Endothelial cell of umbilical vein (primary cell): ENCODE data around the gene TREH. TPM values are rescaled to one million over a fixed set of nuclear protein-coding genes. Genes with fewer than 3 reads are reported as not detected.

ENCODE experiments used
- BruUV-seq: library from RNA; stranded (reverse); fragments of 400-500 nt; replicated peaks from 2 replicates; lab custom pipeline; 2021; lab: Mats Ljungman, UMichigan
- CTCF ChIA-PET: fragments of 300-600, 350-600 bp; sonication (Branson Sonifier 250); formaldehyde crosslinking; loops from one replicate; lab custom pipeline; 2021; ENCODE audit warnings: antibody characterized with exemption, inconsistent platforms; lab: Charles Lee
- POLR2A ChIA-PET: fragments of 300-600, 350-600 bp; sonication (Branson Sonifier 250); formaldehyde crosslinking; loops from one replicate; lab custom pipeline; 2021; ENCODE audit warnings: antibody characterized with exemption, inconsistent platforms; lab: Charles Lee
- DNase-seq: peaks from one replicate; pipeline ENCODE4 v3.0.0-alpha.2; 2011; ENCODE audit warnings: low read depth, low spot score
- FAIRE-seq: peaks from 2 replicates; lab custom pipeline; 2011; peaks lifted over from hg19 to GRCh38; lab: Jason Lieb, UNC
- H2AFZ ChIP-seq: 2 replicates; pipeline ENCODE4 v1.6.0; 2012; ENCODE audit warnings: low read depth, low read length, control low read depth, inconsistent platforms
- H3K27ac ChIP-seq: 2 replicates; pipeline ENCODE4 v1.5.1; 2011; ENCODE audit warnings: low read depth, mild to moderate bottlenecking, control low read depth, low read length, moderate library complexity; ENCODE audit not compliant: insufficient read depth
- H3K27me3 ChIP-seq, 2 experiments: 2 replicates each; pipeline versions ENCODE4 v1.6.0 to v1.6.1; 2011; ENCODE audit warnings: low read length in 2 of 2, mixed read lengths in 1 of 2; ENCODE audit not compliant: control insufficient read depth in 2 of 2, insufficient read depth in 2 of 2
- H3K36me3 ChIP-seq, 2 experiments: 2 replicates in 1 of 2; 3 replicates in 1 of 2; pipeline ENCODE4 v1.5.1; 2011; ENCODE audit warnings: low read length in 2 of 2, mild to moderate bottlenecking in 1 of 2, moderate library complexity in 1 of 2; ENCODE audit not compliant: control insufficient read depth in 2 of 2, insufficient read depth in 2 of 2; ENCODE audit errors: extremely low read depth in 1 of 2
- H3K4me1 ChIP-seq: 3 replicates; pipeline ENCODE4 v1.5.1; 2011; ENCODE audit warnings: mild to moderate bottlenecking, low read length; ENCODE audit not compliant: control insufficient read depth, insufficient read depth; ENCODE audit errors: extremely low read depth
- H3K4me2 ChIP-seq: 2 replicates; pipeline ENCODE4 v1.6.1; 2011; ENCODE audit warnings: low read length, control low read depth, mixed read lengths; ENCODE audit not compliant: insufficient read depth
- H3K4me3 ChIP-seq, 3 experiments: fragments of 200-600 bp in 1 of 3; sonication (generic), shearing (Covaris generic) in 1 of 3; replicated peaks in 1 of 3; 2 replicates each; pipeline ENCODE4 v1.5.1; 2011 to 2016; ENCODE audit warnings: control low read depth in 3 of 3, low read length in 3 of 3, mild to moderate bottlenecking in 2 of 3, inconsistent platforms in 1 of 3, low read depth in 1 of 3, moderate library complexity in 1 of 3; ENCODE audit not compliant: insufficient read depth in 1 of 3
- H3K79me2 ChIP-seq: 2 replicates; pipeline ENCODE4 v1.6.0; 2012; ENCODE audit warnings: low read length, inconsistent platforms; ENCODE audit not compliant: control insufficient read depth, insufficient read depth
- H3K9ac ChIP-seq: replicated peaks from 2 replicates; pipeline ENCODE3; 2011; ENCODE audit warnings: low read length, control low read depth; ENCODE audit not compliant: insufficient read depth; ENCODE audit errors: extremely low read depth
- H3K9me1 ChIP-seq: replicated peaks from 3 replicates; pipeline ENCODE4 v1.6.0; 2011; ENCODE audit warnings: mild to moderate bottlenecking, low read length; ENCODE audit not compliant: control insufficient read depth, insufficient read depth; ENCODE audit errors: extremely low read depth
- H3K9me3 ChIP-seq: replicated peaks from 2 replicates; pipeline ENCODE4 v1.5.1; 2012; ENCODE audit warnings: low read length, inconsistent platforms; ENCODE audit not compliant: control insufficient read depth, insufficient read depth
- H4K20me1 ChIP-seq: replicated peaks from 2 replicates; pipeline ENCODE3; 2011; ENCODE audit warnings: mild to moderate bottlenecking, low read length; ENCODE audit not compliant: control insufficient read depth, insufficient read depth; ENCODE audit errors: extremely low read depth
- EZH2 ChIP-seq: IDR thresholded peaks from 2 replicates; pipeline ENCODE4 v1.6.1; 2012; ENCODE audit warnings: borderline replicate concordance, low read depth, mild to moderate bottlenecking, moderate library complexity, low read length, inconsistent platforms; ENCODE audit not compliant: severe bottlenecking
- GATA2 ChIP-seq: IDR thresholded peaks from 2 replicates; pipeline ENCODE4 v1.7.0; 2011; ENCODE audit warnings: low read depth, mild to moderate bottlenecking, moderate library complexity, mixed read lengths, low read length; ENCODE audit not compliant: insufficient read length, insufficient read depth
- JUN ChIP-seq: IDR thresholded peaks from 2 replicates; pipeline ENCODE4 v1.6.1; 2011; ENCODE audit warnings: borderline replicate concordance, low read depth; ENCODE audit not compliant: insufficient read length, insufficient read depth
- MAX ChIP-seq: IDR thresholded peaks from 2 replicates; pipeline ENCODE4 v1.6.1; 2011; ENCODE audit not compliant: insufficient read depth, insufficient read length
- MYC ChIP-seq: IDR thresholded peaks from one replicate; pipeline ENCODE4 v1.6.1; 2011; ENCODE audit warnings: mild to moderate bottlenecking, low read depth, low read length
- POLR2A ChIP-seq: IDR thresholded peaks from 2 replicates; pipeline ENCODE4 v1.6.1; 2012; ENCODE audit warnings: low read depth, mild to moderate bottlenecking, control low read depth, low read length
- POLR2AphosphoS5 ChIP-seq: IDR thresholded peaks from 2 replicates; pipeline ENCODE4 v1.6.1; 2012; ENCODE audit warnings: low read depth, mild to moderate bottlenecking, control low read depth, low read length, moderate library complexity; ENCODE audit not compliant: insufficient read depth
- dilution Hi-C: fragments of 300-500 bp; cut with MboI; formaldehyde crosslinking; loops from one replicate; pipeline ENCODE4 v1.15.0; 2019; ENCODE audit warnings: low sequenced_read_pairs; ENCODE audit not compliant: extremely low pct_ligation_motif_present
- intact Hi-C: fragments of 100-400 bp; cut with micrococcal nuclease; formaldehyde crosslinking; loops from one replicate; pipeline ENCODE4 v1.10.0; 2022
- polyA plus RNA-seq, 4 experiments: library from polyadenylated mRNA; depleted of rRNA in 3 of 4; stranded (reverse) in 3 of 4; unstranded in 1 of 4; fragments of >200 nt; gene quantifications; 2 replicates each; pipeline versions ENCODE4 v1.2.1 to v1.2.3, GENCODE V29; 2011 to 2012; ENCODE audit warnings: missing spikeins in 1 of 4
- total RNA-seq: library from RNA; stranded (reverse); gene quantifications from 2 replicates; pipeline ENCODE4 v1.2.3, GENCODE V29; 2021

Gene TREH
- total and polyA plus RNA-seq, 2 donors (not counting 3 experiments of a cell fraction or from before 2014, with no cell fraction given), result not detected

DNA sequence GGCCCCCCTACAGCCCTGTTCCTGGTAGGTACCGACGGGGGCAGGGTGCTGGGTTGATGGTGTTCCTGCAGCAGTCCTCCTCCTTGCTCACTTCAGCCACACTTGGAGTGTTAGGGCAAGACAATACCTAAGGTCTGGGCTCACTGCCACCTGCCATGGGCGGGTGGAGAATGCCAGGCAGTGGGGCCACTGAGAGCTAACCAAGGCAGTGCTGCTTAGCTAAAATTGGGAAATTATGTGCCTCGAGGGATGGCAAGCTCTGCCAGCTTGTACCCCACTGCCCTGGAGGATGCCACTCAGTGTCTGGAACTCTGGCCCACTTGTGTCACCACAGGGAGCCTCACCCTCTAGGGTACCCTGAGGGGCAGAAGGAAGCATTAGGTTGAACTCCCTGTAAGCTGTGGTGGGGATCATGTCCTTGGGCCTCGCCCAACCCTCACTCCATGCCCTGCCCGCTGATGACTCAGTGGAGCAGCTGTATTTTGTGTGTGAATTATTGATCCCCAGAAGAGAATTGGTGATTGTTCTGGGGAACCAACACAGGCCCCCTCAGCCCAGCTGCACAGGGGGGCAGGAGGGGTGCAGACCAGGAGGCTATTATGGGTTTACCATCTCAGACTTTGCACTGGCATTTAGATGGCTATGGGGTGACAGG lies 54.3 kb downstream of the TREH start:
- Histone ChIP-seq H3K4me2 (no peak overlapping the region), H2AFZ (no peak overlapping the region), H3K36me3 (peaks cover 10 to 33% of the 10 kb centered on the region in 2 experiments), H3K9me1 (no peaks in the 10 kb centered on the region), H4K20me1 (no peaks in the 10 kb centered on the region), H3K4me3 (no peak overlapping the region), H3K79me2 (peaks cover 72% of the 10 kb centered on the region), H3K27me3 (no peaks in the 10 kb centered on the region), H3K4me1 (peaks cover 28% of the 10 kb centered on the region), H3K9ac (no peak overlapping the region), H3K27ac (no peak overlapping the region), H3K9me3 (no peaks in the 10 kb centered on the region)
- DNase-seq (no peak), FAIRE-seq (no peak)
- ChIA-PET POLR2A (no interaction called here), CTCF (interaction anchor here (1.3 to 2.6 kb wide), 3 partner anchors 11 to 15 kb away, joined by 3 to 11 read pairs (median 5); no protein-coding TSS in a partner anchor)
- BruUV-seq, result no TSS peak
- no peak for TF ChIP-seq POLR2AphosphoS5
- TF ChIP-seq POLR2A, result peak; percentile 27
- intact Hi-C loops (no loop called here), dilution Hi-C loops (no loop called here)

- Histone ChIP-seq H3K9ac (no peak overlapping the region), H2AFZ (no peak overlapping the region), H3K4me1 (peaks cover 45% of the 10 kb centered on the region), H3K4me2 (peak overlapping the region; percentile 59), H4K20me1 (no peaks in the 10 kb centered on the region), H3K9me1 (no peaks in the 10 kb centered on the region), H3K9me3 (no peaks in the 10 kb centered on the region), H3K4me3 (peak overlapping the region in 1 of 3 experiments; percentile 1), H3K27me3 (no peaks in the 10 kb centered on the region), H3K27ac (peak overlapping the region; percentile 19), H3K36me3 (peaks cover 10 to 25% of the 10 kb centered on the region in 2 experiments), H3K79me2 (peaks cover 56% of the 10 kb centered on the region)
- dilution Hi-C loops, result no loop called here
- POLR2A ChIA-PET, result interaction anchor here (0.6 to 3.9 kb wide), 2 partner anchors 15 to 162 kb away, joined by 3 to 29 read pairs; partner anchors contain the start of gene PHLDB1
- CTCF ChIA-PET, result interaction anchor here (1.6 to 8.3 kb wide), 4 partner anchors 14 to 36 kb away, joined by 6 to 138 read pairs (median 9); partner anchors contain the start of gene PHLDB1
- DNase-seq, result peak; percentile 28
- TF ChIP-seq POLR2A (peak; percentile 13), GATA2 (no peak), POLR2AphosphoS5 (no peak), JUN (no peak), EZH2 (no peak), MAX (no peak), MYC (no peak)
- intact Hi-C loops, result no loop called here
- peak; percentile 79 for FAIRE-seq
- no TSS peak for BruUV-seq
These were observed 56.2 kb downstream of the TREH start for GRCh38 chr11:118623269-118623655.
